IPS-11a (cell line): ENCODE results near the gene B4GALNT2.

Experiments used
- H3K4me3 ChIP-seq: one replicate; pipeline ENCODE4 v1.5.1; 2013; ENCODE audit warnings: low read depth, low read length, control low read depth

Gene B4GALNT2

DNA sequence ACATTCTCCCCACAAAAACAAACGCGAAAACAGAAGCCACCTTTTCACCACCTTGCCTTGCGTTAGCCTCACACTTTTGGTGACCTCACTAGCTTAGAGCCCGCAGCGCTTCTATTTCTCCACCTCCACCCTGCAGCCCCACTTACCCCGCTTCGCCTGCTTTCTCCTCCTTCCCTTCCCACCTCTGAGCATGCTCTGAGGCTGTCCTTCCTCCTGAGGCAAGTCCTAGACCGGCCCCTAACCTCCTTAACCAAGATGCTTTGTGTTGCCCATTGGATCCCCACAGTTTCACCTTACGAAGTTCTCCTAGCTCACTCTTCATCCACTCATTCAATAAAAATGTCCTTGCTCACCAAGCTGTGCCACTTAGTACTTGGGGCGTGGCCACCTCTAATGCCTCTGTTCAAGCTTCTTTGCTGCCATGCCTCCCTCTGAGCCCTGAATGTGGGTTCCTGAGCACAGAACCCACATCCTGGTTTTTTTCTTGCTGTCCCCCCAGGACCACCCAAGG, 76.5 kb downstream of the B4GALNT2 start:
- H3K4me3 ChIP-seq = no peak overlapping the region

GRCh38 chr17:49210158-49211029, 77.8 kb downstream of the B4GALNT2 start, which contains the start of the genes ABI3 and GNGT2:
TSS of gene ABI3 (plus strand) at chr17:49210707. CDS start at chr17:49210725, 18 bp downstream.
TSS of gene GNGT2 (minus strand) at chr17:49210574. CDS start at chr17:49207422, 3,152 bp downstream.
- H3K4me3 ChIP-seq = no peak within 1 kb of the TSS

DNA sequence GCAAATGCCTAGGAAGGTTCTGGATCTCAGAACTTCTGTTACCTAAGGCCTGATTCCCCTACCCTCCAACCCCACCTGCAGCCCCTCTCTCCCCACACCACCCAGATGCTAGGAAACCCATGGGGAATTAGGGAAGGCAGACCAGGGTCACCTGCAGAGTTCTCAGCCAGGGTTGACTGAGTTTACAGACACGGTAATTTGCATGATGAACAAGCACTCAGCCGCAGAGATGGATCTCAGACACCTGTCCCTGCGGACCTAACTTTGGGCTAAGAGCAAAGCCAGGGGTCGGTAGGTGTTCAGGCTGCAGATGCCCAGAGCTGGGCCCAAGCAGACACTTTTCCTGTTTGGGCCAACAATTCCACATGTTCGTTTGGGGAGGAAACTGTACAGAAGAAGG, 80.8 kb downstream of the B4GALNT2 start:
- H3K4me3 ChIP-seq = no peak overlapping the region

- no peak overlapping the region for H3K4me3 ChIP-seq
Measured at GRCh38 chr17:49213847-49214246, 81.3 kb downstream of the B4GALNT2 start.

GRCh38 chr17:49214676-49215360, 82.2 kb downstream of the B4GALNT2 start:
- H3K4me3 ChIP-seq = no peak overlapping the region

DNA sequence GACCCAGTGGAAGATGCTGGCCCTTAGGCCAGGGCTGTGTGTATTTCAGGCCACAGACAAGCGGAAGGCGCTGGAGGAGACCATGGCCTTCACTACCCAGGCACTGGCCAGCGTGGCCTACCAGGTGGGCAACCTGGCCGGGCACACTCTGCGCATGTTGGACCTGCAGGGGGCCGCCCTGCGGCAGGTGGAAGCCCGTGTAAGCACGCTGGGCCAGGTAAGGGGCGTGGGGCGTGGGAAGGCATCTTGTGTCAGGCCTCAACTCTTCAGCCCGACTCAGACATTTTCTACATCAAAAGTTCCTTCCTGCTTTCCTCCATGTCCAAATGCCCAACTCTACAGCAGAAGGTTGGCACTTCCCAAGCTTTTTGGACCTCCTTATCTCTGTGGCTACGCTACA, 83.9 kb downstream of the B4GALNT2 start:
- no peak overlapping the region for H3K4me3 ChIP-seq

DNA sequence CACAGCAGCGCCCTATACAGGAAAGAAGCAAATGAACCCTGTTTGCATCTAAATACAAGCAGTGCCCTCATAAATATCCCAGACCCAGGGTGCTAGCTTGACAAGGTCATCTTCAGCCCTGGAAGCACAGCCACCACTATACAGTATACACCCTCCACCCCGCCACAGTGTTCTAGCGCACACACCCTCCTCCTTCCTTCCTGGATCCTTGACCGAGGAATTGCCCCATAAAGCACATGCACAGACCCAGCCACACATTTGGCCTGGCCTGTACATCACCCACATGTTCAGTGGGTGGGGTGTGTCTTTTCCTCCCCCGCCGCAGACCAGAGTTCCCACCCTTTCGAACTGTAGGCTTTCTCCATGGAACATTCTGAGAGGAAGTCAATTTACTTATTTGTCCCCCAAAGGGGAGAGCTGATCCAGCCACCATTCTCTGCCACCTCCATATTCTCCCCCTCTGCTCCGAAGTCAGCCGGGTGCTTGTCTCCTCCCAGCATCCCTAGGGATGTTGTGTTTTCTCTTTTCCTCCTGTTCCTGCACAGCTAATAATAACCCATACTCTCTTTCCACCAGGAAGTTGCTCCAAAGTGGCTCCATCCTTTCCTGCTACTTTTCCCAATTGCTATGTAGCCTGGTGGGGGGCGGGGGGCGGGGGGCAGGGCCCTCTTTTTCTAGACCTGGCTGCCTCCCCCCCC, 84.5 kb downstream of the B4GALNT2 start:
- H3K4me3 ChIP-seq = no peak overlapping the region

DNA sequence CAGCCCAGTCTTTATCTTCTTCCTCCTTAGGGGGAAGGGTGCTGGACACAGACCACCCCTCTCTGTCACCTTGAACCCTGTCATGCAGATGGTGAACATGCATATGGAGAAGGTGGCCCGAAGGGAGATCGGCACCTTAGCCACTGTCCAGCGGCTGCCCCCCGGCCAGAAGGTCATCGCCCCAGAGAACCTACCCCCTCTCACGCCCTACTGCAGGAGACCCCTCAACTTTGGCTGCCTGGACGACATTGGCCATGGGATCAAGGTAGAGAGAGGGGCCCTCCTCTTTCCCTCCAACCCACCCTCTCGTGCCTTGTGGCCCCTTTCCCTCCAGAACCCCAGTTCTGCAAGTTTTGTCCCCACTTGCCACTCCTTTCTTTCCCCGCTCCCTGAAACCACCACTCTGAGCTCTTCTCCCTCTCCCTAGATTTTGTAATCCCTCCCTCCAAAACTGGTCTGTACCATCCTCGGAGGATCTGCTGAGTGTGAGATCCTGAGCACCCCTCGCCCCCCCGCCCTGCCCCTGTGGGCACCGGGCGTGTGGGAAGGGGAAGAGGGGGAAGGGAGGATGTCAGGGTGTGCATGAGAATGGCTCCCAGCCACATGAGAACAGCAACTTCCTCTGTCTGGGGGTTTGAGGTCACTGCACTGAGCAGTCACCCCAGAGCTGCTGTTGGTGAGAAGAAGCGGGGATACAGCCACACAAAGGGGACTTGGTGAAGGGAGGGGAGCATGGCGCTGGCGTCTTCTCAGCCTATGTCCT, 85.3 kb downstream of the B4GALNT2 start:
- H3K4me3 ChIP-seq = no peak overlapping the region

DNA sequence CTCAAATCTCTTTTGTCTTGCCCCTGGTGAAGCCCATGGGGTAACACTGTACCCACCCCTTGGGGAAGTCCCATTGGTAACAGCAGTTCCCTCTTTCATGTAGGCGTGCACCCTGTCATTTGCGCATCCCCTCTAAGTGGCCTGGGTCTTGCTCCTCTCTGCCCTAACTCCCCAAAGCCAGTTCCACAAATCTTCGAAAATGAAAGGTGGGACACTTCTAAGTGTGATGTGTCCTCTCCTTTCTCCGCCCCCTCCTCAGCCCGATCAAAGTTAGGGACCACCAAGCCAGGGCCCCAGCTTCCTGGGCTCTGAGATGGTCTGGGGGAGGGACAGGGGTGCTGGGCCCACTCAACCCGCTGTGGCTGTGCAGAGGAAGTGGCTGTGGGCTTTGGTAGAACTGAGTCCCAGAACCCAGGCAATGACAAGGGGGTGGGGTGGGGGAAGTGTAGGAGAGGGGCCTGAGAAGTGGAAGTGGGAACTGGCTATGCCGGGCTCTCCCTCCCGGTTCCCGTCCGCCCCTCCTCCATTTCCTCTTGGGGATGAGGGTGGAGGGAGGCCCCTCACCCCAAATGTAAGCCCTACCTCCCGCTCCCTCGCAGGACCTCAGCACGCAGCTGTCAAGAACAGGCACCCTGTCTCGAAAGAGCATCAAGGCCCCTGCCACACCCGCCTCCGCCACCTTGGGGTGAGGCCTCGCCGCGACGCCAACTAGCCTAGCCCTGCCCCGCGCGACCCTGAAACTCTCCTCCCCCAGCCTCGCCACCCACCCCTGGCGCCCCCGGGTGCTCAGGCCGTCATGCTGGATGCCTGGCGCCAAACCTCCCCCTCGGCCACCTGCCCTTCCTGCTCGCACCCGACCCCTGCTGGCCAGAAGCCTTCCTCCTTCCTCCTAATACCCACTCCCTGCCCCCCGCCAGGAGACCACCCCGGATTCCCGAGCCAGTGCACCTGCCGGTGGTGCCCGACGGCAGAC, 86.7 kb downstream of the B4GALNT2 start:
- H3K4me3 ChIP-seq = no peak overlapping the region

GRCh38 chr17:49219987-49220386, 87.4 kb downstream of the B4GALNT2 start:
- no peak overlapping the region for H3K4me3 ChIP-seq

GRCh38 chr17:49223168-49223516, 90.6 kb downstream of the B4GALNT2 start:
- H3K4me3 ChIP-seq = no peak overlapping the region

- peak overlapping the region; percentile 37 for H3K4me3 ChIP-seq
Measured at GRCh38 chr17:49223517-49224197, 91.1 kb downstream of the B4GALNT2 start.

- peak overlapping the region; percentile 37 for H3K4me3 ChIP-seq
Measured at GRCh38 chr17:49224198-49224996, 91.8 kb downstream of the B4GALNT2 start.

- H3K4me3 ChIP-seq = peak overlapping the region; percentile 37
Measured at GRCh38 chr17:49224997-49225337, 92.4 kb downstream of the B4GALNT2 start.

DNA sequence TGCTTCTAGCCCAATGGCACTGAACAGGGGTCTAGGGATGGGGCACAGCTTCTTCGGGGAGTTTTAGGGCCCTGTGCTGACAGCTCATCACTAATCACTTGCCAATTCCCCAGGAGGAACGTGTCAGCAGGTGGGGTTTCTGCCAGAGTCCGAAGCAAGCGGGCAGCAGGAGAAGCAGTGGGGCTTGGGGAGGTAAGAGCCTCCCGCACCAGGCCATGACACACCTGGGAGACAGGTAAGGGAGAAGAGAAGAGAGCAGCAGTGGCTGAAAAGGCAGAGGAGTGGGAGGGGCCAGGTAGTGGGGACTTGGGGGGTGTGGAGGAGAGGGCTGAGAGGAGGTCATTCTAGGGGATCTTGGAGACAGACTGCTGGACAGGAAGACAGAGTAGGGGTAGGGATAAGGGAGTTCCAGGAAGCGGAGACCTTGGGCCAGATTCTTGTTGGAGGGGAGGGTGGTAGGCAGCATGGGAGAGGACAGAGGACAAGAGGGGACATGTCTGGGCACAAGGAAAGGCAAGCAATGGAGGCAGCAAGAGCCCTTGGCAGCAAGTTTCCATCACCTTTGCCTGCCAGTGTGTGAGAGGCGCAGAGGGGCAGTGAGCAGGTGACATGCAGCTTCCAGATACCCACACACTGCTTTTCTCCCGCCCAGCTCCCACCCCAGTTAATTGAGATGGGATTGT, 93.1 kb downstream of the B4GALNT2 start:
- no peak overlapping the region for H3K4me3 ChIP-seq
